ENCODE measurements around the gene GMDS.

Gene GMDS

GRCh38 chr6:1987640-1988039 lies 257.8 kb downstream of the GMDS start:
- in situ Hi-C loops (cut with MboI; ENCODE audit: low sequenced_read_pairs, unreplicated experiment), result no loop called here
- no peak for DNase-seq (ENCODE audit: low spot score)
- TF ChIP-seq CTCF (IDR thresholded peaks at IDR 0.05; ENCODE audit: borderline replicate concordance, control extremely low read depth, extremely low read depth, insufficient read depth, missing control alignments), result no peak

- in situ Hi-C loops (cut with MboI; ENCODE audit: low sequenced_read_pairs, unreplicated experiment), result no loop called here
- no peak for DNase-seq (ENCODE audit: low spot score)
Observed at GRCh38 chr6:1986454-1987243, 258.8 kb downstream of the GMDS start.

GRCh38 chr6:1984346-1984994 lies 260.9 kb downstream of the GMDS start:
- TF ChIP-seq CTCF (IDR thresholded peaks at IDR 0.05; ENCODE audit: borderline replicate concordance, control extremely low read depth, extremely low read depth, insufficient read depth, missing control alignments), result no peak
- in situ Hi-C loops (cut with MboI; ENCODE audit: low sequenced_read_pairs, unreplicated experiment), result no loop called here
- DNase-seq (ENCODE audit: low spot score), result no peak

More at GRCh38 chr6:1986454-1987243, 258.8 kb downstream of the GMDS start:
- TF ChIP-seq CTCF (IDR thresholded peaks at IDR 0.05; ENCODE audit: borderline replicate concordance, control extremely low read depth, extremely low read depth, insufficient read depth, missing control alignments), result no peak

- in situ Hi-C loops (cut with MboI; ENCODE audit: low sequenced_read_pairs, unreplicated experiment), result no loop called here
- no peak for DNase-seq (ENCODE audit: low spot score)
Observed at GRCh38 chr6:1983850-1984249, 261.6 kb downstream of the GMDS start.

GRCh38 chr6:1972962-1973361 lies 272.4 kb downstream of the GMDS start:
- in situ Hi-C loops (cut with MboI; ENCODE audit: low sequenced_read_pairs, unreplicated experiment), result no loop called here
- no peak for DNase-seq (ENCODE audit: low spot score)
- no peak for TF ChIP-seq CTCF (IDR thresholded peaks at IDR 0.05; ENCODE audit: borderline replicate concordance, control extremely low read depth, extremely low read depth, insufficient read depth, missing control alignments)

More at GRCh38 chr6:1983850-1984249, 261.6 kb downstream of the GMDS start:
- no peak for TF ChIP-seq CTCF (IDR thresholded peaks at IDR 0.05; ENCODE audit: borderline replicate concordance, control extremely low read depth, extremely low read depth, insufficient read depth, missing control alignments)

GRCh38 chr6:1971612-1972011 lies 273.8 kb downstream of the GMDS start:
- DNase-seq (ENCODE audit: low spot score), result no peak
- in situ Hi-C loops (cut with MboI; ENCODE audit: low sequenced_read_pairs, unreplicated experiment), result no loop called here
- no peak for TF ChIP-seq CTCF (IDR thresholded peaks at IDR 0.05; ENCODE audit: borderline replicate concordance, control extremely low read depth, extremely low read depth, insufficient read depth, missing control alignments)

Measured in GM13976 (cell line).